NCI-H1436 treated with DMSO at 0.1 percent for 48 hours (cell line): ENCODE measurements around the gene DRD3.

Experiments used
- DNase-seq: peaks from one replicate; lab custom pipeline; 2025; lab: John Stamatoyannopoulos, UW

DRD3 gene

GRCh38 chr3:114178770-114179368 is at the start of gene DRD3:
DRD3 (minus strand) TSS chr3:114179052; CDS start chr3:114171992, 7,060 bp downstream.
- no peak for DNase-seq

- DNase-seq = no peak
Measured at GRCh38 chr3:114227076-114227475, 48.2 kb upstream of the DRD3 start.

DNA sequence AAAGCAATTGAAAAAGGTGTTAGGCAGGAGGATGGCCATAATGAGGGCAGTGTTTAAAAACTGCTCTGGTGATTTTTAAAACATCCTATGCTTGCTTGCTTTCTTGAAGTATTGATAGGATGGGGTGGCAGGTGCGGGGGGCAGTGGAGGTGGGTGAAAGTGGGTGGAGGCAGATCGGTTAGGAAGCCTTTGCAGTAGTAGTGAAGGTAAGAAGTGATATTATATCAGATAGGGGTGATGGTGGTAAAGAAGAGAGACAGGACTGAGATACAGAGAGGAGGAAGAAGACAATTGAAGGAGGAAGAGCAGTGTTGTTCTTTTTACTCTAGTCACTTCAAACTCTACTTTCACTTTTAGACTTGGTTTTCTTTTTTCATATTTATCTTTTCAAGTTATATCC is 47.5 kb upstream of the DRD3 start:
- no peak for DNase-seq

DNA sequence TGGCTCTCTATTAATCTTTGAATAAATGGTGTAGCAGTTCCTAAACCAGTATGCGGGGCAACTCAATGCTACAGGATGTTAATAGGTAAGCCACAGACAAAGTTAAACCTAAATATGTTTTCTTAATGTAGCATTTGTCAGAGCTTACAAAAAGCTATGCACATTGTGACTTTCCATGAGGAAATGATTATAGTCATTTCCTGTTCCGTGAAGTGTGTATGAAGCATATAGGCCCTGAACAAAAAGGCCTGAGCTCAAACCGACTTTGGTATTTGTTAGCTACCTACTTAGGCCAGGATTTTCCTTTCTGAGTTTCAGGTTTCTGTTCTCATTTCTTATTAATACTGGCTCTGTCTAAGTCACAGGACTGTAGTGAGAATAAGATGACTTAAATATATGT is 44.3 kb upstream of the DRD3 start:
- no peak for DNase-seq

DNA sequence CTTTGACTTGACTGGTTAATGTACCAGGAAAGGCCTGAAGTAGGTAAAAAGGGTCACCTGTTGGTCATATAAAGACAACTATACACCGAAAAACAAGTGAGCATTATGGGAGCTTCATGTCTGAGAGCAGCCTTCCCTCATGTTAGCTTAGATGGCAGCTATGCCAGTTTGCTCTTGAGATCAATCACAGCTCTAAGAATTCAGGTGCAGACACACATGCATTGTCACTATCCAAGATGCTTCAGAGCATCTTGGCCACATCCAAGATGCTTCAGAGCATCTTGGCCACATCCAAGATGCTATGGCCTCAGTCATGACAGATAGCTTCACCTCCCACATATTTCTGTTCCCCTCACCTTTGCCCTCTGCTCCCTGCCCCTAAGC is 43.0 kb upstream of the DRD3 start:
- no peak for DNase-seq

GRCh38 chr3:114221165-114221880 is 42.5 kb upstream of the DRD3 start:
- no peak for DNase-seq

- no peak for DNase-seq
Measured at GRCh38 chr3:114219741-114220140, 40.9 kb upstream of the DRD3 start.

DNA sequence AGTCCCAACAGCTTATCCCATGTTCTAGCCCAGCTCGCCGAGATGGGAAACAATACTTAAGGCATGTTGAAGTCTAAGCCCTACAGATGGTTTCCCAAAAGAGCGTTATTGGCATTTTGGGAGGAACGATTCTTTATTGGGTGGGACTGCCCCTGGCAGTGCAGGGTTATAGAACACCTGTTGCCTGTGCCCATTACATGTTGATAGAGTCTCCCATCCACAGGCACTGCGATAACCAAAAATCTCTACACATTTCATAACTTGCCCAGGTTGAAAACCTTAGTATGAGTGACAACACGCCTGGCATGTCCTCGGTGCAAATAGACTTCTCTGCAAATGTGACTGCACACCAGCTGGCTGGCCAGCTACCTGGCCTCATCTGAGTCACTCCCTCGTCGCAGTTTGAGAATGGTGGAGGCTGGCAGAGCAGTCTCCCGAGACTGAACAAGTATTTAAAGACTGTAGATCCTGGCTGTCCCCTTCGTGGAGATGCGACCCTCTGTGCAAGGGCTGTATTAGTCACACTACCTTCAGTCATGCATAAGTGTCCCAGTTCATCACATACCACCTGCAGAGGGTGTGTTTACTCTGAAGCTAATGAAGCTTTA is 39.8 kb upstream of the DRD3 start:
- no peak for DNase-seq

DNA sequence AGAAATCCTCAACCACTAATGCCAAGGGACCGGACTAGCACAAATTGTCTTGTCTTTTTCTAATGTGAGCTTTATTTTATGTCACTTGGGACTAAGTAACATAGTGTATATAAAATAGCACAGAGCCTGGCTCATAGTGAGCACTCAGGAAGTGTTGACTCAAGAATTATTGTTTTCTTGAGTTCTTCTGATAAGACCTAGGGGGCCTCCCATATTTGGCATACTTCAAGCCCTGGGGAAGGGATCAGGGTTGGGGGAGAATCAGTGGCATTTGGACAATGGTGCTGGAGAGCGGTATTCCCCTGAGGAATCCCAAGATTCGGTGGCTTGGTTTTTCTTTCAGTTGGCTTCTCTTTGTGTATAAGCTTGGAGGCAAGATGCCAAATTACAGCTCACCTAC is 39.2 kb upstream of the DRD3 start:
- no peak for DNase-seq

GRCh38 chr3:114217266-114217665 is 38.4 kb upstream of the DRD3 start:
- DNase-seq = peak; percentile 38

GRCh38 chr3:114216186-114216970 is 37.5 kb upstream of the DRD3 start:
- no peak for DNase-seq

DNA sequence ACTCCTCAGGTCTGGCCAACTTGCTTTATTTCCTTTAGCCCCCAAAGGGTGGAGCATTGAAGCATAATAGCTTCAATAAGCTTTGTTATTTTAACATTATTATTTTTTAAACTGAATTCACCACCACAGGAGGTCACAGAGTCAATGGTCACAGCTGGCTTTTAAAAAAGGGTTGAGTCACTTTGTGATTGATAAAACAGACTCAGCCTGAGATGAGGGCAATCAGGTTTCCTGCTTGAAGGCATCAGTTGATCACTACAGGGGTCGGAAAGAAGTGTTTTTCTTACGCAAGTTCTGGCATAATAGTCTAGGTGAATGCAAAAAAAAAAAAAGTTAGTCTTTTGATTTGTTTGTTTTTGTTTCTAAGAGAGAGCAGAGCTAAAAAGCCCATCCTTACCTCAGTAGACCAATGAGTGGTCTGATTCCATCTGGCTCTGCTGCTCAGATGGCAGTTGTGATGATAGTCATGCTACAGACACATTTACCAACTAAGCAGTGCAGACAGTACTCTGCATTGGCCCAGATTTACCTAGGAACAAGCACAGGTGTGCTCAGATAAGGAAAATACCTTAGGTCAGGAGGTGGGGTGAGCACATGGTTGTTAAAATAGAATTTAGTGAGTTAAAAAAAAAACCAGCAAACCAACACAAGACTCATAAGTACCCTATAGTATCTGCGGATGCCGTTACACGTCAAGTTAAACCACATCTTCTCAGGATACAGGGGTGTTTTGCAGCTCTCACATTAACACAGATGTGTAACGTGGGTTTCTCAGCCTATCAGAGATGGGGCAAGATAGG is 35.9 kb upstream of the DRD3 start:
- DNase-seq = no peak

DNA sequence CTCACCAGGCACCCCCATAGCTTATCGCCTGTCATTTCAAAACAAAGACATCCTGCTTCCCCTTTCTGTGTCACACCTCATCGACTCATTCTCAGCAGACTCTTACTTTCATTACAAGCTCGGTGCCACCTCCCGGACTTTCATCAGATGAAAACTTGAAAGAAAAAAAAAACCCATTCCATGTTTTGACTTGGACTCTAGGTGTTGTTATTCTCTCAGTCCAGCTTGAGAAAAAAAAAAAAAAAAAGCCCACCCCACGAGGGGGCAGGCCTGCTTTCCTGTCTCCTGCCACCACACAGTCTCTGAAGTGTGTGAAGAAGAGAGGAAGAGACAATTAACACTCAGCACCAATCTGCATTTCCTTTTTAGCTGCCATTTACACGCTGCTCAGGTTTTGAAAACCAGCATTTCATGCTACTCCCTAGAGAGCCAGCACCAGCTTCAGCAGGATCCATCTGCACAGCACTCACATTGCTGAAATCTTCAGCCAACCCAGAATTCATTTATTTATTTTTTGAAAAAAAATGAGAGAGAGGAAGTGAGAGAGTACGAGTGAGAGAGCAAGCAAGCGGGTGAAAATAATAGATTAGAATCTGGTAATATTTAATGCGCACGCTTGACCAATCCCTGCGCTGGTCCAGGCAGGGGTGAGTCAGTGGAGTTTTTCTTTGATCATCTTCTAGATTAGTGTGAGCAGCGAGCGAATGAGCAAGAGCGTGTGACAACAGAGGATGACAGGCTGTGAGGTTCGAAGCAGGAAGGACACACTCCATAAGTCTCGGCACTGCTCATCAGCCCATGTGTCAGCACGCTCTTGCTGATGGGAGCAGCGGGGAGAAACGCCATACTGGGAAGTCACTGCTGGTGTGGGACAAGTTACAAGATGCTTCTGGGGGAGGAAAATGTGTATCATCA is 35.0 kb upstream of the DRD3 start:
- DNase-seq = peak; percentile 22

DNA sequence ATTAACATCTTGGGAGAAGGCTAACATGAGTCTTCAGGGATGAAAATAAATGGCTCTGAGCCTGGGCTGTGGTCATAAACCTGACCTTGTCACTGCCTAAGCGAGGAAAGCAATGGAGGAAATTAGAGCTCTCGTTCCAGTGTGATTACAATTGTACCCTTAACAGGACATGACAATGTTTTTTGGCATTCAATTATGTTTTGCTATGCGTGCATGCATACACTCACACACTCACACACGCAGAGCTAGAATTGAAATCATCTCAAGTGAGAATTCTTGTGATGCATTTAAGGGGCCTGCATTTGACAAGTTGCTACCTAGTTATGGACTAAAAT is 34.4 kb upstream of the DRD3 start:
- no peak for DNase-seq

DNA sequence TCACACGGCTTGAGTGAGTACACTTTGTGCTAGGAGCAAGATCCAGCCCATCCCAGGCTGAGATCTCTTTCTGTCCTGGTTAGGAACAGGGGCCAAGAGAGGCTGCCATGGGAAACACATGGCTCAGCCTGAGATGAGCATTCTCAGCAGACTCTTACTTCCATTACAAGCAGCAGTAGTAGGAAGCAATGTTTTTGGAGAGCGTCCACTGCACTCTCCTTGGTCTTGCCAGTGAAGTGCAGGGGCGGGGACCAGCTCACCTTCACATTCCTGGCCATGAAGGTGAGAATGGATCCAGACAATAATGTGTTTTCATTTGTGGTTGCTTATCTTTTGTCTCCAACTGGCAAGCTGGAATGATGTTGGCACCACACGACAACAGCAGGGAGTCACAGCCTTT is 33.8 kb upstream of the DRD3 start:
- DNase-seq = no peak

DNA sequence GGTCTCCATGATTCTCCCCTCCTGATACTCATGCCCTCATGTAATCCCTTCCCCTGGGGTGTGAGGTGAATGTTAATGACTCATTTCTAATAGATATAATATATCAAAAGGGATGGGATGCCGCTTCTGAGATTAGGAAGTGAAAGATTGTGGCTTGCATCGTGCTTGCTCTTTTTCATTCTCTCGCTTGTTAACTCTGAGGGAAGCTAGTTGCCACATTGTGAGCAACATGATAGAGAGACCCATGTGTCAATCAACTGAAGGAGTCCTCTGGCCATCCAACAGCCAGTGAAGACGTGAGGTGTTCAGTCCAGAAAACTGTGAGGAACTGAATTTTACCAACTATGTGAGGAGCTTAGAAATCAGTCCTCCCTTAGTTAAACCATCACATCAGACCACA is 28.9 kb upstream of the DRD3 start:
- no peak for DNase-seq

- no peak for DNase-seq
Measured at GRCh38 chr3:114206342-114206741, 27.5 kb upstream of the DRD3 start.

DNA sequence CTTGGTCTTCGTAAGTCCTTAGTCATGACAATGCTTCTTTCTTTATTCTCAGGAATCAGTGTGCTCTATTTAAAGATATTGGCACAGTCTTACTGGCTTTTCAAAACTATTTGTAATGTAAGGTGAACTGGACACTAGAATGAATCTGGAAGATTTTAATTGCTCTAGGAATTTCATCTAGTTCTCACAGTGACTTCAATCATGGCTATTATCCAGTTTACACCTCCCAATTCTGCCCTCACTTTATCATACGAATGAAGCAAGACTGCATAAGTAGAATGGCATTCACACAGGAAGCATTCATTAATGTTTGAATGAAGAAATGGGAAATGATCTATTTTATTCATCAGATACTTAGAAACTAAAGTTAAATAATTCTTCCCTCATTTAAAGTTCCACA is 26.7 kb upstream of the DRD3 start:
- no peak for DNase-seq

DNA sequence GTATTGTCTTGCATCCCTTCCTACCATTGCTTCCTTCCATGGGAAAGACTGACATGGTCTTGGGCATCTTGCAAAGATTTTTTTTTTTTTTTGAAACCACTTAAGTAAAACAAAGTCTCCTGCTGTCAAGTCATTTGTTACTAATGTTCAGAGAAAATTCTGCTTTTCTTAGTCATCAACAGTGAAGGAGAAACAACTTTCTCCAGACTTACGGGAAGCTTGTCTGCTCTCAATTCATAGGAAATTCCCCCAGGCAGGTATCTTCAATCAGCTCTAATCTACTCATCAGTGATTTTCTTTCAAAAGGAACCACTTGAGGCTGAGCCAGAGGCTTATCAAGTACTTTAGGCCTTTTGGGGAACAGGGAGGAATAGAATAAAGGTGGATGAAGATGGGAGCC is 15.9 kb upstream of the DRD3 start:
- no peak for DNase-seq

DNA sequence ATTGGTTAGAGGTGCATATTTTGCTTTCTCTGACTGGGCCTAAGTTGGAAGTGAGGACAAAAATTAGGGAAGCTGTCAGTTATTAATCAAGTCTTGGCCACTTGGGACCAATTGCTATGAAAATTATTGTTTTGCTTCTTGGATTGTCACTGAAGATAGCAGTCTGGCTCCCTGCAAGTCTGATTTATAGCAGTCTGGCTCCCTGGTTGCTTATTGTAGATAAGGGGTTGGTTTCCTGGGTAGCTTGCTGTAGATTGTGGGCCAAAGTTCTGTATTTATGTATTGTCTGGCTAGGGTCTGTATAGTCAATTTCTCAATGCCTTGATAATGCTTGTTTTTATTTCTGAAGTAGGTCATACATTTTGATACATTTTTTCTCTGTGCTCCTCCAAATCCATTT is 13.3 kb upstream of the DRD3 start:
- DNase-seq = no peak

DNA sequence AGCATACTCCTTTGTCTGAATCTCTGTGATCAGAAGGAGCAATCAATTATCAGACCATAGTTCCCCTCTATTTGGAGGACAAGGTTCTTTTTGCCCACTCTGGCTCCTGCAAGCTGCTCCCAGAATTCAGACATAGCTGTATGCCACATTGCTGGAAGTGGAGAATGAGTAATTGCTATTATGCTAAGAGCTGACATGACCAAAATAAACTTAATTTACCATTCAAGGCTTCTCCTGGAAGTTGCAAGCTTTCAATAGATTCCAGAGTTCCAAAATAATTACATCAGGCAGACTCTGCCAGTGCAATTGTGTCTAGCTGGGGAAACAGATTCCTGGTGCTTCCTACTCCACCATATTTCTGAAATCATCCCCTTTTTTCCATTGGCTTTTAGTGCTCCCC is 7.6 kb upstream of the DRD3 start:
- no peak for DNase-seq
